Activated gamma-delta T cell treated with Interleukin-2 at 50 U/mL for 16 hours (primary cell): ENCODE data around the gene CSNK2A2.

Experiments used
- DNase-seq: peaks from one replicate; pipeline ENCODE4 v3.0.0-alpha.2; 2020

Gene CSNK2A2

DNA sequence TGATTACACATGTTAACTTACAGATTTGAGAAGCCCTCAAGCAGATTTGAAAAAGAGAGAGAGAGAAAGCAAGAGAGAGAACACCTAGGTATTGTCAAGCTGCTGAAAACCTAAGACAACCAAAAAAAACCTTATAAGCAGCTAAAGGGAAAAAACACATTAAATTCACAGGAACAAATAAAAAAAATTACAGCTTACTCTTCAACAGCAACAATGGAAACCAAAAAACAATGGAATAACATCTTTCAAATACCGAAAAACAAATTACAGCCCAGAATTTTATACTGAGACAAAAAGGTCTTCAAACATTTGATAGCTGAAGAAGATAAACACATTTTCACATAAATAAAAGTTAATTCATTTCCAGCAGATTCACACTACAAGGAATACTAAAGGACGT lies 60.3 kb downstream of the CSNK2A2 start:
- DNase-seq = no peak

DNA sequence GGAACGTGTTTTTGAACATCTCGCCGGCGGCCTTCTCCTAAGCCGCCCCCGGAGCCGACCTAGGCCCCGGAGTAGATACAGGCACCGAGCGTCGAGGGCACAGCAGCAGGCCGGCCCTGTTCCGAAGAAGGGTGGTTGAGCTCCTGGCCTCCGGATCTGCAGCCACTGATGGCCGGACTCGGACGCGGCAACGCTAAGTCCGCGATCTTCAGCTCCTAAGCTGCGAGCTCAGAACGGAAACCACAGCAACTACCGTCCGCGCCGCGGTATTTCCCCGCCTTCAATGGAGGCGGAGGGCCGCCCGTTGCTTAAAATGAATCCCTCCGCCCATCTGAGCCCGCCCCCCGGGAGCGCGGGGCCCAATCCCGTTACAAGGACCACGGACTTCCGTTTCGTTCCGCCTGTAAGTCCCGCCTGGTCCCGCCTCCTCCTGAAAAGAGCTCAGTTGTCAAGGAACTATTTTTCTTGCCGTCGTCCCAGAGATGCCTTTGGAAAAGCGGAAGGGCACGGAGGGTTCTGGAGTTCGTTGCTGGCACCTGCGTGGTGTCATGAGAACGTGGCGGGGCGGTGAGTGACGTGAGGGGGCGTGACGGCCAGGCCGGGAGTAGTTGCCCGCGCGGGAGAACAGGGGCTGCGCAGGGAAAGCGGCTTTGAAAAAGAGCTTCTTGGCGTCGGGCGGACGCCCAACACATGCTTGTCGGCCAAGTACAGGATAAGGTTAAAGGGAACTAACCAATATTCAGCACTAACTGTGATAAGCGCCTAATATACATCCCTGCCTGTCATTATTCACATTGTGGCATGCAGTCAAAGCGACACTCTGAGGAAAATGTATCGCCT lies 68.6 kb downstream of the CSNK2A2 start, which contains the start of gene CFAP20:
TSS of gene CFAP20 (minus strand) at position 285 of the 840 bp plus-strand sequence. CDS start at position 19, 266 bp downstream.
- DNase-seq = peak; percentile 96

DNA sequence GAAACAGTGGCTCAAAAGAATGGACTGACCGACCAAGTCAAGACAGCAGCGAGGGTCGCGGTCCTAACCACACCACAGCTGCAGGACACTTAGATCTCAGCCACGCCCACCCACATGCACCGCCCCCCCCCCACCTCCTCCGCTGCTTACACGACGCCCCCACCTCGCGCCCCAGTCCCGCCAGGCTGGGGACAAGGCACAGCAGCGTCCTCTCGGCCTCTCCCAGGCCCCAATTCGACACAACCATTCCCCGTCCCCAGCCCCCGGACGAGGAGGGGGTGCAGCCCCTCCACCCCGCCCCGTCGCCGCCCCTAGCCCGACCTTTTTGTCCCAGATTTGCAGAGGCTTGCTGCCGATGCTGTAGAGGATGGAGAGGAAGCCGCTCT lies 69.2 kb downstream of the CSNK2A2 start:
- DNase-seq = no peak

DNA sequence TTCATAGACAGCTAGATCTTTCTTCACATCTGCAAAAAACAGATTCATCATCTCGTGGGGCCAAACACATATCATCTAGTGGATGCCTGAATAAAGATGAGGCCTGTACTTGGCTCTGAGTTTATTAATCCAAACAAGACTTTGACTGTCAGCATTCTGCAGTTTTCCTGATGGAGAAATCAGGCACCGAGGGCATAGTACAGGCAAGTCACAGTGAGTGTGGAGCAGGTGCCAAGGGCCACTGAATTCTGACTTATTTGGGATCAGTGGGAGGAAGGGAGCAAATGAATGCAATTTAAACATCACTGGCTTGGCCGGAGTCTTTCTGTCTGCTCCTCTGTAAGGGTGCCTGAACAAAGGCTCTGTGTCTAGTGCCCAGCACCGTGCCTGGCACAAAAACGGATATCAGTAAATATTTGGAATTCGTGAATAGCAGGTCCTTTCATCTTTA lies 69.7 kb downstream of the CSNK2A2 start:
- DNase-seq = no peak

DNA sequence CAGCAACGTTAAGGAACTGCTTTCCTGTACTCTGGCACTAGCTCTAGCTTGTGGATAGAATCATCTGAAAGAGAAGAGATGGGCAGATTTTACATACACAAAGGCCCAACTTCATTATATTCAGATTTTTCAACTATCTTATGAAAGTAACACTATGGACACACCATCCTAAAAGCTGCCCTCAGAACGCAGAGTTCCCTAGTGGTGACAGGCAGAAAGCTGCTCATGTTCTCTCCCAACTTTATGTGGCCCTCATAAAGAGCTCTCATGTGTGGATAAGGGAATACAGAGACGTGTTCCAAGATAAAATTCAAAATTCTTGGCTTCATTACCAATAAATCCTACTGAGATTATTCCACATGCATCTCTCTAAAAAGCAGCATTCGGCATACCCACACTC lies 70.3 kb downstream of the CSNK2A2 start:
- no peak for DNase-seq

DNA sequence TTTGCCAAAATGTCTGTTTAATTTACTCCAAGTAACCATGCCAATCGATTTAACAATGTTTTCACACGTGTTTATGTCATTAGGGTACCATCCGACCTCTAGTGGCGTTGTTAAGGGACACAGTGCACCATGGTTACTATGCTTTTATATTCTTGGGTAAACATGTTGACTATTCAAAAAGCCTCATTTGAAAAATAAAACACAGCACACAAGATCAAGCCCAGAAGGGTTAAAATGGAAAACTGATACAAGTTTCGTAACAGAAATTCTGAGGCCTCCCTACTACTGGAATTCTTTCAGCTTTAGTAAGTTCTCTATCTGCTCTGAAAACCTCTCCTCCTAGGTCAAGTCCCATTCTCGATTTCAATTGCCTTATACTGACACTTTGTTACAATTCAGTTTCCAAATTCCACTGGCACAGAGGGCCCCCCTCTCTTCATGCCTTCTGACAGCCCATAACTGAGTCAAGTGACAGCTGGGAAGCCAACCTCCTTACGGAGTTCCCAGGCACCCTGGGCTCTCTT lies 70.8 kb downstream of the CSNK2A2 start:
- DNase-seq = no peak

DNA sequence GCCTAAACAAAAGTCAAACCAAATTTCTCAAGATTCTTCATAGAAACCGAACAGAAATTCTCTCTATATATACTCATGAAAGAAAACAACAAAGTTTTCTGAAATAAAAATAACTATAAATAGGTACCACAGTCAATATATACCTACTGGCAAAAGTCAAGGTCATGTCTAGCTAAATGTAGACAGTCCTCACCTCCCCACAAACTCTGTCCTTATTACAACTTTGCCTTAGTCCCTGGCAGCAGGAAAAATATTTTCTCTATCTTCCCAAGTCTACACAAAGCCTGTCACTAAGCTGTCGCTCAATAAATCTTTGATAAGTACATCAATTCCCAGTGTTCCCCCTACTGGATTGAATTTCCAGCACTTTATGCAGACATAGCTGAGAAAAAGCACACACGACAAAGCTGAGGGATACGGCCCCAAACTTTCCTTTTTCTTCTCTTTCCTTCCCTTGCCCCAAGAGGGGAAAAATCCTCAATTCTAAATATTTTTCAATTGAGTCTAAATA lies 71.4 kb downstream of the CSNK2A2 start:
- DNase-seq = no peak

DNA sequence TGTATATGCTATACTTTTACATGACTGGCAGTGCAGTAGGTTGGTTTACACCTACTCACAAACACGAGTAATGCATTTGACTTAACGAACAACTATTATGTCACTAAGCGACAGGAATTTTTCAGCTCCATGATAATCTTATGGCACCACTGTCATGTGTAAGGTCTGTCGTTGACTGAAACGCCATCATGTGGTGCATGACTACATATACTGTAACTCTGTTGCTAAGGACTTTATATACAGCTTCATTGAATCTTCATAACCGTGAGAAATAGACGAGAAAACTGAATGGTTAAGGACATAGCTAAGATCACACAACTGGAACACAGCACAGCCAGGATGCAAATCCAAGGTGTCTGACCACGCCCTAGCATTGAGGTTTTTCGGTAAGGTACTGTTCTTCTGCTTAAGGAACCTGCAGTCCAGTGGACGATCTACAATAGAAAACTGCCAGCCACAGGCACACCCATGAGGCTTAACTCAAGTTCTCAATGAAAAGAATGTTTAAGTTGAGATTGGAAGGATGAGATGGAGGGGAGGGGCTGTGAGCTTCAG lies 72.0 kb downstream of the CSNK2A2 start:
- no peak for DNase-seq

DNA sequence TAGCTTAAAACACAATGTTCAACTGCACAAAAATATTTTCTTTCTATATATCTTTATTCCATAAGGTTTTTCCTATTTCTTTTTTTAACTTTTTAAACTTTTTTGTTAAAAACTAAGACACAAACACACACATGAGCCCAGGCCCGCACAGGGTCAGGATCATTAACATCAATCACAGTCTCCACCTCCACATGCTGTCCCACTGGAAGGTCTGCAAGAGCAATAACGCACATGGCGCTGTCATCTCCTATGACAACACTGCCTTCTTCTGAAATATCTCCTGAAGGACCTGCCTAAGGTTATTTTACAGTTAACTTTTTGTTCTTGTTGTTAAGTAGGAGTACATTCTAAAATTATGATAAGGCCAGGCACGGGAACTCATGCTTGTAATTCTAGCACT lies 72.9 kb downstream of the CSNK2A2 start:
- DNase-seq = no peak

DNA sequence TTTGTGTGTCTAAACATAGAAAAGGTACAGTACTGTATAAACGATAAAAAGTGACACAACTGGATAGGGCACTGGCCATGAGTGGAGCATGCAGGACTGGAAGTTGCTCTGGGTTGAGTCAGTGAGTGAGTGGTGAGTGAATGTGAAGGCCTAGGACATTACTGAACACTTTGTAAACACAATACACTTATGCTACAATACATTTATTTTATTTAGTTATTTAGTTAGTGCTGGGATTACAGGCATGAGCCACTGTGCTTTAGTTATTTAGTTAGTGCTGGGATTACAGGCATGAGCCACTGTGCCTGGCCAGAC lies 73.3 kb downstream of the CSNK2A2 start:
- no peak for DNase-seq

DNA sequence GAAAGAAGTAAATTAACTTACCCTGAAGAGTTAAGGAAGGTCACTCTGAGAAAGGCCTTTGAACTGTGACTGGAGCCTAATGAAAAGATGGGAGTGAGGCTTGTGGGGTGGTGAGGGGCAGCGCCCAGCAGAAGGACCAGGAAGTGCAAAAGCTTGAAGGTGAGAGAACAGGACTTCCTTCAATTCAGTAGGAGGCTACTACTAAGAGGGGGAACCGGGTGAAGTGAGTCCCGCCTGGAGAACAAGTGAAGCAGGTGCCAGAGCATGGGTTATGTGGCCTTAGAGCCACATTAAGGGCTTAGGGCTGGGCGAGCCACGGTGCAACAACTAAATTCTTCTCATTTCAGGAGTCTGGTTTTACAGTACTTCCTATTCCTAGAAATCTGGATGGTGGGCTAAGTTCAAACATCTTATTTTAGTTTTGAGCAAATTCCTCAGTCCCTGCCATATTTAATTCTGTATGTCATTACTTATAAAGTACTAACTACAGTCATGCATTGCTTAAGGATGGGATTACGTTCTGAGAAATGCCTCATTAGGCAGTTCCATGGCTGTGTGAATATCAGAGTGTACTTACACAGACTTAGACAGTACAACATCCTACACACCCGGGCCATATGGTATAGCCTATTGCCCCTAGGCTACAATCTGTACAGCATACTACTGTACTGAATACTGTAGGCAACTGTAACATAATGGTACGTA lies 73.9 kb downstream of the CSNK2A2 start:
- no peak for DNase-seq

DNA sequence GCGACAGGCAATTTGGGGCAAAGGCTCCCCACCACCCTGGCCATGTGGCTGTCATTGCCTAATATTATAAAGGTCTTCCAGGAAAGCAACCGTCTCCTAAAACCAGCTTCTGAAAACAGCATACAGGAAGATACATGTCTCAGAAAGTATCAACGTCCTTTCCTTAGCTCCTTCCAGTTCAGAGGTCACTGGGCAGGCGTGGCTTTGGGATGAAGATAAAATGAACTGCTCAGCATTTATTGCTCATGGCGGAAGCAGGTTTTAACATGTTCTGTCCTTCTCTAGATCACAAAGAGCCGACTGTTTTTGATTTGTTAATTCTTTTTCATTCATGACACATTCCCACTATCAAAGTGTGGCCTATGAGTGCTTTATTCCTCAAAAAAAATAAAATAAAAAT lies 76.8 kb downstream of the CSNK2A2 start:
- no peak for DNase-seq

DNA sequence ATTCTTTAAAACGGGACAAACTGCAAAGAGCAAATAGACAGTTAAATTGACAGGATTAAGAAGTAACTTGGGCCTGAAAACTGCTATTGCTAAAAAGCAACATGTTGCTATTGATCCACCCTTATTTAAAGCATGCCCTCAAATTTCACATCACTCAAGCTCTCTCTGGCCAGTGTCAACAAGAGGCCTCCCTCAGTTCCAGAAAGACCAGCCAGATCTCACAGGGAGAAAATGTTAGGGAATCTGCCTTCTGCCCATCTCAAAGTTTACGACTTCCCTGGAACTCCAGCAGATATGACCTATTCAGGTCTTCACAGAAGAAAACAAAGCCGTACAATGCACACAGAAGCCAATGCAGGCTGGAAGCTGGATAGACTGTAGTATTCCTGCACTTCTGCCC lies 77.7 kb downstream of the CSNK2A2 start:
- no peak for DNase-seq

DNA sequence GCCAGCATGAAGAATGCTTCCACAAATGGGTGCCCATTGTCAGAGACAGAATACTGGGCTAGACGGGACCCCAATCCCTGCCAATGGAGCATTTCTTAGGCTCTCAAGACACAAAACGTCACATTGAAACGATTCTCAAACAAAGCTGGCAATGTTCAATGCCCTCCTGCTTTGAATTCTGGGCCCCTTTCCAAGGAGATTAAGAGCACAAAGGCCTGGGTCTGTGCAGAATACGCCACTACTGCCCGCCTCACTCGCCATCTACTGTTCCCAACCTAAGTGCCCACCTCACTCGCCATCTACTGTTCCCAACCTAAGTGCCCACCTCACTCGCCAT lies 78.4 kb downstream of the CSNK2A2 start:
- no peak for DNase-seq

DNA sequence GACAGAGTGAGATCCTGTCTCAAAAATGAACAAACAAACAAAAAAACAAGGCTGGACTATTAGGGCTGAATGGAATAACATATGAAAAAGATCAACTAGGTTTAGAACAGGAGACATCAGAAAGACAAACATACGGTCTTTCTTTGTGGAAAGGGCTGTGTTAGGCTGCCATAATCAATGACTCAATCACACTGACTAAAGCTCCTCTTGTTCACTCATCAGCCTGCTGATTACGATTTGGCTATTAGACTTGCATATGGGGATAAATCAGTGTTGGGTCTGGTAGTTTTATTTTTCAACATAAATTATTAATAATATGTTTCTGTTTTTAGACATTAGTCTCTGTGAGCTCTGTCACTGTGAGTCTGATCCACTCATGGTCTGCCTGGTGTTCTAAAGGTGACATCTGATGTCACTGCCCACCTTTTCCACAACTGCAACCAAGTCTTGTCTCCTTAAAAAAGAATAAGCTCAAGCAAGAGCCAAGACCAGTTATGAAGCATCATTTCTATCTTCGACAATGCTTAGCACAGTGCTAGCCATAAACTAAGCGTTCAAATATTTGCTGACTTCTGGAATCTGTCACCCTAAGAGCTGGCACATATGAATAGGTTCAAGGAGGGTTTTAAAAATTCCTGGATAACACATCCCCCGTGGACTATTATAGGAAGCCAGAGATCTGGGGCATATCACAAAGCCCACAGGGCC lies 79.0 kb downstream of the CSNK2A2 start:
- no peak for DNase-seq

DNA sequence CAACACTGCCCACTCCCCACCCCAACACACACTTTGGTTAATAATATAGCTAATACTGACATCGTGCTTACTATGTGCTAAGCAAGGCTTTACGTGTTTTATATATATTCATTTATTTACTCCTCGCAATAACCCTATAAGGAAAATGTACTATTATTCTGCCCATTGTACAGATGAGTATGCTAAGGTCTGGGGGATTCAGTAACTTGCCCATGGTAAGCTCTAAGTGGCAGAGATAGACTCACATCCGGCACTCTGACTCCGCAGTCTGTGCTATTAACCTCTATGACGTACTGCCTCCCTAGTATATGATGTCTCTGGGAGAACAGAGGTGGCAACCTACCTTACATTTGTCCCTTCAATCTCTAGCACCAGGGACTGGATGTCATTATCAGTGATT lies 81.4 kb downstream of the CSNK2A2 start:
- no peak for DNase-seq

DNA sequence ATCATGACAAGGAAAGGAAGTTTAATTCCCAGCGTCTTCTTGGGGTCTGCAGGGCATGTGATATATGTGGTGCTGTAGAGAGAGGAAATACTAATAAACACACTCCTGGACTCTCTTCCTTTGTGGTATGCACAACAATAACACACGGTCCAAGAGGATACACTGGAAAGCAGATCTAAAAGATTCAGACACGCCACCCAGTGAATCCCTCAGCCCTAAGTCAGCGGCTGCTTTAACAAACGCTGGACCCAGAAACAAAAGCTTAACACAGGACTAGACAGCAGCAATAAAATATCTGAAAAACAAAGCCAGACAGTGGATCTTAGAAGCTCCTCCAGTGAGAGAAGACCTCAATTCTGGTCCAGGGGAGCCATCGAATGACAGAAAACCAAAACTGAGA lies 81.8 kb downstream of the CSNK2A2 start:
- no peak for DNase-seq

DNA sequence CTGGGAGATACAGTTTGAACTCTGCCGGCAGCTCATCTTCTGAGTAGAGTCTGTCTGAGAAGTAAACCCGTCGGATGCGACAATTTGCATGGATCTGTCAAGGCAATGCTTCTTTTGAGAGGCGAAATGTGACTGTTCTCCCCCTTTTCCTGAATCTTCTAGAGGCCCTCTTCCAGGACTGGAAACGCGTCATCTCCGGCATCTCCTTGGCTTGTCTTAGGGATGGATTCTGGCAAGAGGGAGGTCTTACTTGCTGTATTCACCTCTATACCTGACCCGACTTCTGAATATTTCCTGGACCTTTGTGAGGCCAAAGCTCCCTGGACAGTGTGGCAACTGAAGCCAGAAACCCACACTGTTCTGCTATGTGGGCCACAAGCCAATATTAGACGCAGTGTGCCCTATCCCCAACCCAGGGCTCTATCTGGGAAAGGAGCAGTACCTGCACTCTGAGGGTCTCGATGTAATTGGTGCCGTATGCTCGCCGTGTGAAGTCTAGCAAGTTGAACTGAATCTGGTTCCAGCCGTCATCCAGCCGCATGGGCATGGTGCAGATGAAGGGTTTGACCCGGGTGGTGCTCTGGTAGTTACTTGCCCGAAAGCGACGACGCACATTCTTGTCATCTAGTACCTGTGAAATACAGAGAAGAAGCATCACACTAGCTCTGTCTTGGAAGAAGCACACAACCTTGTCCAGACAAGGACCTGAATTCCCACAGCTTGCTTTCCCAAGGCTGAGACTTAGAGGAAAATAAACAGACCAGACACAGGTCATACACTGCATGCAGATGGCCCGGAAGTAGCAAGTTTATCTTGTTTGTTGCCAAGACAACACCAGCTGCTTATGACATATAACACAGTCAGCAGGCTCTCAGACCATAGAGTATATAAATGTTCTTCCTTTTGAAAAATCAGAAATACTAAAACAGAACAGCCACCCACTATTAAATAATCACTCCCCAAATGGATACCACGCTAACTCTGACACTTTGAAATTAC lies 82.8 kb downstream of the CSNK2A2 start:
- no peak for DNase-seq

DNA sequence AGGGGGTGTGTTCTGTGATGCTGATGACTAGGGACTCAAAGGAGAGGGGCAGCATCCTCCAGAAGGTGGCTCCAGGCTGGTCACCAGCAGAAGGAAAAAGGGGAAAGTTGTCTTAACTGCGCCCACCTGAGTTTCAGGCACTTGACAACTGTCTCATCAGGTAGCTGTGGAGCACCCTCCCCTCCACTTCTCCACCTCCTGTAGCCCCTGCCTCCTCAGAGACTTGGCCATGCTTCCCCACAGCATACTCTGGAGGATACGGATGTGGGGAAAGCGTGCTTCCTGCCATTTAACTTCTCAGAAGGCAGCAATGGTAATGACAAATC lies 86.6 kb downstream of the CSNK2A2 start:
- DNase-seq = no peak

DNA sequence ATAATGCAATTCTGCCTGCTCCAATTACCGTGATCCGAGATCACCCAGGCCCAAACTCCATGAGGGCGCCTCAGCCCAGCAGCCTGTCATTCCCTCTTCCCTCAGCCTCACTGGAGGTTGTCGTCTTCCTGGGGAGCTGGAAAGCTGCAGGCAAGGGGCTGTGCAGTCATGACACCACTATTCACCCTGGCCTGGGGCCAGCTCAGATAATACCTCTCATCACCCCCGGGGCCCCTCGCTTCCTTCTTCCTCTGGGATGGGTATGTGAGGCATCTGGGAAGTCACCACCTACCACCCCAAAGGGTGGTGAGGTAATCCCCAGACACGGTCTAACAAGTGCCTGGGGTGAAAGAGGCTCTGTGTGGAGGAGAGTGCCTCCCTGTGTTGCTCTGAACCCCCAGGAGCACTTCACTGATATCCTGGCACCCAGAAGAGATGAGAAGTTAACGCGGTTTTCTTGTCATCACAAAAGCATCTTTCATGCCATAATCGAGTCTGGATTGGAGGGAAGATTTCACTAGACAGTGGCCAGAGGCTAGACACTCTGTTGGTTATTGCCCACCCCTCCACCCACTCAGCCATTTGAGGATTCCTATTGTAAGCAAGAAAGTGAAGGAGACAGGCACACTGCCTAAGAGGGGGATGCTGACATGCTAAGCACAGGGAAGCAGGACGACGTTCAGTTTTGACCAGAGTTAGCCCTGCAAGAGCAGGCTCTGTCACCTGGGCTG lies 87.2 kb downstream of the CSNK2A2 start:
- DNase-seq = no peak

DNA sequence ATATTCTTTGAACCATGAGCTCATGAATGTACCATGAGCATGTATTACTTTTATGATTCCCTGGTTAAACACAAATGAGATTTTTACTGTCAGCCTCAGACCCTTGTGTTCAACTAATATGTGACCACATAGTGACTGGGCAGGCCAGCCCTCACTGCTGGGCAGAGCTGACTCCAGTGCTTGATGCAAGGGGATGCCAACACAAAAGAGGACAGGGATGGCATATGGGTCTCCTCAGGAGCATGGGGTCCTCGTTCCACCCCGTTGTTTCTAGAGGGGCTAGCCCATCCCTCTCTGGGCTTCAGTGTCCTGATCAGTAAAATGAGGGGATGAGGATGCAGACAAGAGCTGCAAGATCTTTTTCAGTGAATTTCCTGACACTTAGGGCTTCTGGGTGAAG lies 88.0 kb downstream of the CSNK2A2 start:
- no peak for DNase-seq
